Measurements from ENCODE around the gene MYBPH. TPM values are rescaled to one million over a fixed set of nuclear protein-coding genes. Genes with fewer than 3 reads are reported as not detected.

MYBPH gene
- polyA plus RNA-seq, 2 of the 4 experiments (the other 2 are of a cell fraction), result not detected

GRCh38 chr1:203135636-203136305 lies 39.9 kb downstream of the MYBPH start (continued):
- TF ChIP-seq MAFK (IDR thresholded peaks at IDR 0.05; ENCODE audit: partially characterized antibody) (no peak), ELK1 (IDR thresholded peaks at IDR 0.05; ENCODE audit: low read depth, low read length) (no peak)

DNA sequence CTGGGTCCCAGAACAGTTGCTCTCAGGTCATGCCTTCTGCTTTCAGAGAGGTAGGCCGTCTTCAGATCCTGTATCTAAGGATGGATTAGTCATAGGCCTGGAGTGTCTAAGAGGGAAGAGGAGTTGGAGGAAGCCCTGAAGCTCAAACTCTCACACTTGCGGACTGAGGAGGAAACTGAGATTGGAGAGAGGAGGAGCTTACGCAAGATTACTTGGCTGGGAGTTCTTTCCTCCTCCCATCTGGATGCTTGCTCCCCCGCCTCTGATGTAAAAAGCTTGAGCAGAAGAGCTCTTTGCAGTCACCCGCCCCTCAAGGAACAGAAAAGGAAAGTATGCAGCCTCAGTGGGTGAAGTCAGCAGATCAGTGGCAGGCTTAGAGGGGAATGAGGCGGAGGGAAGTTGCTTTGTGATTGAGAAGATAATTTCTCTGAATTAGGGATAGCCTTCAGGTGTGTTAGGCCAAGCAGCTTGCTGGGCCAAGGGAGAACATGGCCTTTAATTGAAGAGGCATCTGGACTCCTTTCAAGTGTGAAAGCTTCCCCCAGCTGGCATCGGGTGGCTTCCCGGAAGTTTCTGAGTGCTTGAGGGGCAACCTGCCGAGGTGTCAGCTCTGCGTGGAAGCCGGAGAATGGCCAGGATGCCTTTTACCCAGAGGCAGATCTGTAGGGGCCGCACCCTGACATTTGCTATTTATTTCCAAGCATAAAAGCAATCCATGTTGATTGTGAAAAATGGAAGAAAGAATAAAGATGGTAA lies 41.5 kb downstream of the MYBPH start:
- Histone ChIP-seq H3K9me3 (no peaks in the 10 kb centered on the region), H3K4me2 (no peak overlapping the region), H3K27ac (no peak overlapping the region; a peak in 1 of 6 replicates), H3K4me1 (peaks cover 20% of the 10 kb centered on the region; the same call in 2 of the 3 replicates), H3K4me3 (no peak overlapping the region)
- ChIA-PET POLR2A (no interaction called here), CTCF (interaction anchor here (0.6 to 9.0 kb wide), 8 partner anchors 8 to 408 kb away, joined by 3 to 91 read pairs (median 5); no protein-coding TSS in a partner anchor)
- TF ChIP-seq GATA3 (IDR thresholded peaks at IDR 0.05; ENCODE audit: borderline replicate concordance), result no peak
- no peak for TF ChIP-seq JUN (IDR thresholded peaks at IDR 0.05)
- no peak for TF ChIP-seq ZNF302 (CRISPR knock-in tag; IDR thresholded peaks at IDR 0.05)
- TF ChIP-seq ATOH8 (CRISPR knock-in tag; IDR thresholded peaks at IDR 0.05; ENCODE audit: low read depth), result no peak
- no peak for TF ChIP-seq EHMT2 (IDR thresholded peaks at IDR 0.05; ENCODE audit: low read depth)
- TF ChIP-seq JUNB (IDR thresholded peaks at IDR 0.05), result no peak
- no peak for TF ChIP-seq HOXB5 (CRISPR knock-in tag; IDR thresholded peaks at IDR 0.05)
- no peak for TF ChIP-seq KDM1A (IDR thresholded peaks at IDR 0.05; ENCODE audit: low read depth)
- TF ChIP-seq RFX5 (IDR thresholded peaks at IDR 0.05), result no peak
- TF ChIP-seq HOXA7 (CRISPR knock-in tag; IDR thresholded peaks at IDR 0.05), result no peak
- TF ChIP-seq CBX2 (IDR thresholded peaks at IDR 0.05; ENCODE audit: borderline replicate concordance, low read depth), result no peak
- no peak for TF ChIP-seq SMC3 (IDR thresholded peaks at IDR 0.05)
- TF ChIP-seq KDM5A (IDR thresholded peaks at IDR 0.05), result no peak
- TF ChIP-seq, protein P1, sequence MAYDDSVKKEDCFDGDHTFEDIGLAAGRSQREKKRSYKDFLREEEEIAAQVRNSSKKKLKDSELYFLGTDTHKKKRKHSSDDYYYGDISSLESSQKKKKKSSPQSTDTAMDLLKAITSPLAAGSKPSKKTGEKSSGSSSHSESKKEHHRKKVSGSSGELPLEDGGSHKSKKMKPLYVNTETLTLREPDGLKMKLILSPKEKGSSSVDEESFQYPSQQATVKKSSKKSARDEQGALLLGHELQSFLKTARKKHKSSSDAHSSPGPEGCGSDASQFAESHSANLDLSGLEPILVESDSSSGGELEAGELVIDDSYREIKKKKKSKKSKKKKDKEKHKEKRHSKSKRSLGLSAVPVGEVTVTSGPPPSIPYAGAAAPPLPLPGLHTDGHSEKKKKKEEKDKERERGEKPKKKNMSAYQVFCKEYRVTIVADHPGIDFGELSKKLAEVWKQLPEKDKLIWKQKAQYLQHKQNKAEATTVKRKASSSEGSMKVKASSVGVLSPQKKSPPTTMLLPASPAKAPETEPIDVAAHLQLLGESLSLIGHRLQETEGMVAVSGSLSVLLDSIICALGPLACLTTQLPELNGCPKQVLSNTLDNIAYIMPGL (CRISPR knock-in tag; IDR thresholded peaks at IDR 0.05; ENCODE audit: borderline replicate concordance), result no peak
- TF ChIP-seq CBX8 (IDR thresholded peaks at IDR 0.05), result no peak
- TF ChIP-seq MAZ (IDR thresholded peaks at IDR 0.05; ENCODE audit: borderline replicate concordance, low read depth, low read length), result no peak
- 78% methylated on average over 12 of the region's 12 CpGs for WGBS (ENCODE audit: missing lambda C conversion rate)
- DNase-seq (ENCODE audit: low read depth in 1 of 2, low spot score in 1 of 2) (no peak), ATAC-seq (no peak), FAIRE-seq (no peak)

DNA sequence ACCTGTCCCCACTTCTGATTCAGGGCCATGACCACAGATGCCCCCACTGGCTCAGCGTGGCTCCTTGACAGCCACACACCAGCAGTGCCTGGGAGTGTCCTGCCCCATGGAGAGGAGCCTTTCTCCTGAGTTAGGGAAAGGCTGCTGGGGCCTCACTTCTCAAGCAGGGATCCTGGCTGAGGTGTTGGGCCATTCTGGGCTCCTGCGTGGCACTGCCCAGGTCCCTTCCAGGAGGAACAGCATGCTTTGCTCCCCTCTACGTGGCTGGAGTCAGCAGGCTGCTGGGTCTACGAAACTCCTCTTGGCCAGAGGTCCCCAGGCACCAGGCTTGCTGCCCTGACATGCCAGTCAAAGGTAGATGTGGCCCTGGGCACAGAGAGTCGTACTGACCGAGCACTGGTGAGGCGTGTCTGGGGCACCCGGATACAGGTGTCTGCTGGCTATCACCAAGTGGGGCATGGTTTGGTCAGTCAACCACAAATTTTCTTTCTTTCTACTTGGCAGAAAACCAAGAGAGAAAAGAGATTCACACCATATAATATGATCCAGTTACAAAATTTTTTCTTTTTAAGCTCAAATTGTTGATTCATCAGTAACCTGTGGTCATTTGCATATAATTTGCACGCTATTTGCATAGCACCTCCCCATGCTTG lies 44.0 kb downstream of the MYBPH start:
- no peak overlapping the region for H3K4me3 ChIP-seq
- TF ChIP-seq POLR2A (IDR thresholded peaks at IDR 0.05; ENCODE audit: low read length), result no peak
- DNase-seq (ENCODE audit: low read depth in 1 of 2, low spot score in 1 of 2), result no peak
- H3K27ac ChIP-seq, result no peak overlapping the region
- WGBS (ENCODE audit: missing lambda C conversion rate), result 77% methylated on average over 9 of the region's 9 CpGs
- ChIA-PET CTCF (interaction anchor here (0.8 to 9.0 kb wide), 8 partner anchors 9 to 136 kb away, joined by 3 to 91 read pairs (median 5); no protein-coding TSS in a partner anchor), POLR2A (no interaction called here)
- no peak for ATAC-seq
- no peaks in the 10 kb centered on the region for H3K9me3 ChIP-seq
- no peak overlapping the region for H3K4me2 ChIP-seq
- no peak for FAIRE-seq
- H3K4me1 ChIP-seq, result peaks cover 32% of the 10 kb centered on the region; the same call in 2 of the 3 replicates
